SH-SY5Y (cell line): Measurements from ENCODE around the gene COL27A1.

Source experiments
- GATA2 ChIP-seq: IDR thresholded peaks from 2 replicates; pipeline ENCODE4 v1.6.1; 2011; ENCODE audit warnings: mild to moderate bottlenecking, low read depth, low read length
- GATA3 ChIP-seq: IDR thresholded peaks from 2 replicates; pipeline ENCODE4 v1.6.1; 2011; ENCODE audit warnings: low read depth, mild to moderate bottlenecking, low read length, moderate library complexity

COL27A1 gene

DNA sequence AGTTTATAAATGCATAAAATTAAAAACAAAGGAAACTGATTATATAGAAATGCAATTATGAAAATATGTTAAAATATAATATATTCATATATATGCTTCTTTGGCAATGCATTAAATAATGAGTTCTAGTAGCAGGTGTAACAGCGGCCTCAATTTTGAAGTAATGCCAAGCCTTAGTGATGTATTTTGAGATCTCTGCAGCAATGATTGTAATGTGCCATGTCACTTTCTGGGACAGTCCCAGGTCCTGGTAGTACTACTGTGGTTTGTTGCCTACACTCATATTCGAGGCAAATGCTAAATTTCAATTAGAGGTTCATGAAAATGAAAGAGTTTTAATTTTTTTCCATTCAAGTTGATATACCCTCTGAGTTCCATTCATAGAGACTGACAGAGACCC lies 91.7 kb downstream of the COL27A1 start:
- TF ChIP-seq GATA2, result no peak
- no peak for TF ChIP-seq GATA3

DNA sequence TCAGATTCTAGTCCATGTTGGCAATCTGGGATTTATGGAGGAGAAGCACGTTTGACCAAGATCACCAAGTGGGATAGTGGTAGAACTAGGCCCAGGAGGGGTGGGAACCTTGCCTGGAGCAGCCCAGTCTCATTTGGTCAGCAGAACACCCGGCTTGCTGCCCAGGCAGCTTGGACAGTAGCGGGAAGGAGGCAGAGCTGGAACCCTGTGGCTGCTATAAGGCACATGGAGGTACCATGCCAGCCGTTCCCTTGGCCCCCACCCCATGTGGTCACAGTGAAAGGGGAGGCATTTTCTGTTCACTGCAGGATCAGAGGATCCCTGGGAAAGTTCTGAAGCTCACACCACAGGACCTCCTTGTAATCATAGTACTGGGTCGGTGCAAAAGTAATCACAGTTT lies 92.2 kb downstream of the COL27A1 start:
- TF ChIP-seq GATA3 (no peak), GATA2 (no peak)

DNA sequence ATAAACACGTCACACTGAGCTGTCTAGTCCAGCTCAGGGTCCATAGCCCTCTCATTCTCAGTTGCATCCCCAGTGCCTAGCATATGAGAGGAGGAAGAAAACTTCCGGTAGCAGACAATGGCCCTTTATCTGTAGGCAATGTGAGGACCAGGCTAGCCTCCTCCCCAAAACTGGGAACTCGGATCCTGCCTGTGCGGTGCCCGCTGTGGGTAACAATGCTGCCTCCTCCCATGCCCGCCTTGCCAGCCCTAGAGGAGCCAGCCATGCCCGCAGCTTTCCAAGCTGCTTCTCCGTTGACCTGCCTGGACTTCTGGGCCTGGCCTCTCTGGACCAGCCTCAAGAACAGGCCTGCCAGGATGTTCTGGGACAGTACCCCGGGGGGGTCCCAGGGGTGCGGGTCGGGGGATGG lies 93.0 kb downstream of the COL27A1 start:
- no peak for TF ChIP-seq GATA3
- no peak for TF ChIP-seq GATA2

- no peak for TF ChIP-seq GATA3
- TF ChIP-seq GATA2, result no peak
These were observed 94.3 kb downstream of the COL27A1 start for GRCh38 chr9:114249424-114250234.

GRCh38 chr9:114250235-114250568 lies 94.9 kb downstream of the COL27A1 start:
- TF ChIP-seq GATA2 (peak; percentile 35; the same call in 1 of the 2 replicates), GATA3 (no peak)

DNA sequence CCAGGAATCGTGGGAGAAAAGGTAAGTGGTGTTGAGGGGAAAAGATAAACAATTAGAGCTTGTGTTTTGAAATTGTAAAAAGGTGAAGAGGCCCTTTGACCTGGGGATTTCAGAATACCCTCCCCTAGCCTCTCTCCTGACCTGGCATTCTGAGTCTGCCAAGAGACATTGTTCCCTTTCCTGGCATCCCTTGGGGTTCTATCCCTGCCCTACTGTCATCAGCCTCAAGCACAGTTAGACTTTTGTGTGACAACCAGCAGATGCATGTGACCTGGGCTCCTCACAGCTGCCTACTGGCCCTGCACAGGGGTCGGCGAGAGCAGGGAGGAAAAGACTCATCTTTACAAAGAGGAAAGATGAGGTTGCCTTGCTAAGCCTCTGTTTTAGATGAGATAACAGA lies 95.3 kb downstream of the COL27A1 start:
- TF ChIP-seq GATA3, result no peak
- TF ChIP-seq GATA2, result no peak

DNA sequence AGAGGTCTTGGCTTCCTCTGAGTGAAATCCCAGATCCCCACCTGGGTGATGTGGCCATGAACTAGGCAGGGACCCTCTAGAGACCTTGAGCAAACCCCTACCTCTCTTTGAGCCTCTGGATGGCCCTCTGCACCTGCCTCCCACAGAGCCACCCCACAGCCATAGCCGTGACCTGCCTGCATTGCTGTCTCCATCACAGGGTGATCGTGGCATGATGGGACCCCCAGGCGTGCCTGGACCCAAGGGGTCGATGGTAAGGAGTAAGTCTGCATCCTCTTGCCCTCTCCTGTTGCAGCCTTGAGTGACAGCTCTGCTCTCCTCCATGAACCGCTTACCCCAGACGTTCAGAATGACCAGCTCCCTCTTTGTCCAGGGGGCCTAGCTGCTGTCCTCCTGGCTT lies 97.1 kb downstream of the COL27A1 start:
- TF ChIP-seq GATA2, result no peak
- no peak for TF ChIP-seq GATA3

DNA sequence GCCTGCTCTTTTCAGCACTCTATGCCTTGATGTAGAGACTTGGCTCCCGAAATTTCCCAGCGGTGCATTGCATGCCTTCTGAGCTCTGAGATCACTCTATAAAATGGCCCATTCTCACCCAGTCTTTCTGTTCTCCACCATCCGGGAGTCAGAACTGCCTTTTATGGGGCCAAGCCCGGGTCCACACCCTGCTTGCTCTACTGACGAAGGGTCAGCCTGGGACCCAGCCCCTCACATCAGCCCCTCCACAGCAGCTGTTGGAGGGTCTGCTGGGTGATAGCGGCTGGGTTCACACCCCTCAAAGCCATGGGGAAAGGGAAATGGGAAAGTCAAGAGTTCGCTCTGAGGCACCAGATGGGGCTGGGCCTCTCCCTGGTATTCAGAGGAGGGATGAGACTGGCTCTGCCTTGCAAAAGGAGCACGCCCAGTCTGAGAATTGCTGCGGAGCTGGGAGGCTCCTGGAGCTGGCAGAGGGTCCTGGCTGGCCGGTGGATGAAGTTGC lies 101.5 kb downstream of the COL27A1 start:
- no peak for TF ChIP-seq GATA3
- TF ChIP-seq GATA2, result no peak

- TF ChIP-seq GATA2 (no peak), GATA3 (no peak)
These were observed 102.9 kb downstream of the COL27A1 start for GRCh38 chr9:114258218-114258617.

DNA sequence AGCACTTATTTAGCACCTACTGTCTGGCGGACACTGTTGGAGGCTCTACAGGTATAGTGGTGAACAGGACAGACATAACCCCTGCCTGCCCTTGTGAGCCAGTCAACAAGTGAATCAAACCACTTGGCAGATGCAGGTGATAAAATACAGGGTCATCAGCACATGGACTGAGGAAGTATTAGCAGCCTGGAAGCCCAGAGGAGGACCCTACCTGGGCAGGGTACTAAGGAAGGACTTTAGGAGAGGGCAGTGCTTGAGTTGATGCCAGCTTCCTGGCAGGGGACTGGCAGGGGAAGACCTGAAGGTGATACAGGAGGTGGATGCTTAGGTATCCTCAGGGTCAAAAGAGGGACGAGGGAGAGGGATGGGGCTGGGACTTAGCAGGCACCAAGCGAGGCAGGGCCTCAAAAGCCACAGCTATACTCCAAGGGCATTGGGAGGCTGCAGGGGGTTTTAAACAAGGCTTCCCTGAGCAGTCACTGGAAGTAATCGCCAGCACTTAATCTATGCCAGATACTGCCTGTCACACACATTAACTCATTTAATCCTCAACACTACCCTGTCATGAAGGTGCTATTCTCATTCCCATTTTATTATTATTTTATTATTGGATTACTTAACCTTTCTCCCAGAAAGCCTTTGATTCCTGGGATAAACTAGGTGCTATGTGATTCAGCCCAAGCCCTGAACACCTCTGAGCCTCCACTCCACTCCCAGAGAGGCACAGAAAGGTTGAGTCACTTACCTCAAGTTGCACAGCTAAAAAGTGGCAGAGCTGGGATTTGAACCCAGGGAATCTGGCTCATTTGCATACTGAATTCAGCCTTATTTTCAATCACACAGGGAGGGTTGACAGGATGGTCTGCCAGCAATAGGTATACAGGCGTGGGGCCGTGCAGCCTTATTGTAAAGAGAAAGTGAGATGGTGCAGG lies 103.8 kb downstream of the COL27A1 start:
- no peak for TF ChIP-seq GATA3

DNA sequence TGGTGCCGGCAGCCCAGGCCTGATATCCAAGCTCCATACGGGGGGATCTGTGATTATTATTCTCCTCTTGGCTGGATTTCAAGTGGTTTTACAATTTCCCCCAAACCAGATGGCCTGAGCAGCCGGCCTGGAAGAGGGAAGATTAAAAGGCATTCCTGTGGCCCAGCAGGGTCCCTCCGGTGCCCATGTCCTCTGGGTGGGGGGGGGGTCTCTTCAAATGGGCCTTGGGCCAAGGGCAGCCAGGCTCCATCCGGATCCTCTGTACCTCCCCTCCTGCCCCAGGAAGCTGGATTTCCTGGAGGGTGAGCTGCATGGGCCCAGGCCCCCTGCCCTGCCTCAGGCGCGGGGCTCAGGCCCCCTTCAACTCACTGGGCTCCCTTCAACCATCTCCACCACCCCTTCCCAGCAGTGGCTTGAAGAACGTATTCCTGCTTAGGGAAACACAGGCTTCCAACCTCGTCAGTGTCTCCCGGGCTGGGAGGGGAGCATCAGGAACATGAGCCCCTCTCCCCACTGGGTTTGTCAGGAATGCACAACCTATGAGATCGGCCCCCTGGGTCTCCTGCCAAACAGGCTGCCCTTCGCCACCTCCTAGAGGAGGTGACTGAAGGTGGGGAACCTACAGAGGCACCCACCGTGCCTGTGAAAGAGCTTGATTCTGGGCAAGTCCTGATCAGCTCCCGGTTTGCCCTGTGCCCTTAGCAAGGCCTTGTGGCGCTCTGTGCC lies 104.6 kb downstream of the COL27A1 start:
- TF ChIP-seq GATA3 (no peak), GATA2 (peak; percentile 57)

GRCh38 chr9:114261026-114261425 lies 105.7 kb downstream of the COL27A1 start:
- TF ChIP-seq GATA2, result no peak
- TF ChIP-seq GATA3, result no peak

- TF ChIP-seq GATA2 (no peak), GATA3 (no peak)
These were observed 106.7 kb downstream of the COL27A1 start for GRCh38 chr9:114261987-114262386.
